Cardiac muscle cell (in vitro differentiated cells and primary cell): Measurements from ENCODE around the gene CCDC138. TPM values are rescaled to one million over a fixed set of nuclear protein-coding genes. Genes with fewer than 3 reads are reported as not detected.

Experiments
- DNase-seq, 2 donors: peaks; one replicate each; pipeline versions ENCODE4 v3.0.0 to v3.0.0-alpha.2; 2010 to 2017; ENCODE audit warnings: low read depth in 1 of 2, low spot score in 1 of 2
- H3K27ac ChIP-seq: fragments of 200-600 bp; sonication (generic); 2 replicates; pipeline ENCODE4 v1.5.1; 2016
- H3K27me3 ChIP-seq: fragments of 200-600 bp; sonication (generic); 2 replicates; pipeline ENCODE4 v1.6.0; 2016; ENCODE audit warnings: control low read depth
- H3K36me3 ChIP-seq: fragments of 200-600 bp; sonication (generic); 2 replicates; pipeline ENCODE4 v1.5.1; 2016; ENCODE audit warnings: control low read depth
- H3K4me1 ChIP-seq: fragments of 200-600 bp; sonication (generic); 2 replicates; pipeline ENCODE4 v1.8.1; 2017; ENCODE audit warnings: low read depth, mild to moderate bottlenecking, mixed run types
- H3K4me3 ChIP-seq: fragments of 200-600 bp; sonication (generic); 2 replicates; pipeline ENCODE4 v1.5.1; 2016; ENCODE audit warnings: mild to moderate bottlenecking
- H3K9me3 ChIP-seq: fragments of 200-600 bp; sonication (generic); 2 replicates; pipeline ENCODE4 v1.5.1; 2017; ENCODE audit warnings: low read depth, mild to moderate bottlenecking, control low read depth
- polyA plus RNA-seq: library from polyadenylated mRNA; unstranded; fragments of >200 nt; fragmentation: Nextera tagmentation; extraction: Ambion mirVana; gene quantifications from 2 replicates; pipeline ENCODE4 v1.2.1, GENCODE V29; 2016
- total RNA-seq: library from RNA; depleted of rRNA; stranded (reverse); fragments of >200 nt; gene quantifications from 2 replicates; pipeline ENCODE4 v1.2.3, GENCODE V29; 2016
- TF ChIP-seq, protein P1 (sequence below): IDR thresholded peaks from 2 replicates; pipeline ENCODE4 v1.5.1; 2012; ENCODE audit warnings: low read depth, mild to moderate bottlenecking, low read length

Gene CCDC138
- total and polyA plus RNA-seq, 2 experiments from 2014 or later: 8.4 to 10.0 TPM

DNA sequence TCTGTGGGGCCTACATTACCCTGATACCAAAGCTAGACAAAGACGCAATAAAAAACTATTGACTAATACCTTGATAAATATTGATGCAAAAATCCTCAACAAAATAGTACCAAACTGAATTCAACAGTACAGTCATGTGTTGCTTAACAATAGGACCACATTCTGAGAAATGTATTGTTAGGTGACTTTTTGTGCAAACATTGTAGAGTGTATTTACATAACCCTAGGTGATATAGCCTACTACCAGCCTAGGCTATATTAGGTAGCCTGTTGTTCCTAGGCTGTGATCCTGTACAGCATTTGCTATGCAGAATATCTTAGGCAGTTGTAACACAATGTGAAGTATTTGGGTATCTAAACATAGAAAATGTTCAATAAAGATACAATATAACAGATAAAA, 36.7 kb downstream of the CCDC138 start:
- Histone ChIP-seq H3K4me1 (no peaks in the 10 kb centered on the region), H3K27me3 (no peaks in the 10 kb centered on the region), H3K27ac (no peak overlapping the region), H3K9me3 (no peaks in the 10 kb centered on the region), H3K4me3 (no peak overlapping the region), H3K36me3 (no peaks in the 10 kb centered on the region)
- no peak for DNase-seq
- TF ChIP-seq, protein P1, sequence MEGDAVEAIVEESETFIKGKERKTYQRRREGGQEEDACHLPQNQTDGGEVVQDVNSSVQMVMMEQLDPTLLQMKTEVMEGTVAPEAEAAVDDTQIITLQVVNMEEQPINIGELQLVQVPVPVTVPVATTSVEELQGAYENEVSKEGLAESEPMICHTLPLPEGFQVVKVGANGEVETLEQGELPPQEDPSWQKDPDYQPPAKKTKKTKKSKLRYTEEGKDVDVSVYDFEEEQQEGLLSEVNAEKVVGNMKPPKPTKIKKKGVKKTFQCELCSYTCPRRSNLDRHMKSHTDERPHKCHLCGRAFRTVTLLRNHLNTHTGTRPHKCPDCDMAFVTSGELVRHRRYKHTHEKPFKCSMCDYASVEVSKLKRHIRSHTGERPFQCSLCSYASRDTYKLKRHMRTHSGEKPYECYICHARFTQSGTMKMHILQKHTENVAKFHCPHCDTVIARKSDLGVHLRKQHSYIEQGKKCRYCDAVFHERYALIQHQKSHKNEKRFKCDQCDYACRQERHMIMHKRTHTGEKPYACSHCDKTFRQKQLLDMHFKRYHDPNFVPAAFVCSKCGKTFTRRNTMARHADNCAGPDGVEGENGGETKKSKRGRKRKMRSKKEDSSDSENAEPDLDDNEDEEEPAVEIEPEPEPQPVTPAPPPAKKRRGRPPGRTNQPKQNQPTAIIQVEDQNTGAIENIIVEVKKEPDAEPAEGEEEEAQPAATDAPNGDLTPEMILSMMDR: no peak

DNA sequence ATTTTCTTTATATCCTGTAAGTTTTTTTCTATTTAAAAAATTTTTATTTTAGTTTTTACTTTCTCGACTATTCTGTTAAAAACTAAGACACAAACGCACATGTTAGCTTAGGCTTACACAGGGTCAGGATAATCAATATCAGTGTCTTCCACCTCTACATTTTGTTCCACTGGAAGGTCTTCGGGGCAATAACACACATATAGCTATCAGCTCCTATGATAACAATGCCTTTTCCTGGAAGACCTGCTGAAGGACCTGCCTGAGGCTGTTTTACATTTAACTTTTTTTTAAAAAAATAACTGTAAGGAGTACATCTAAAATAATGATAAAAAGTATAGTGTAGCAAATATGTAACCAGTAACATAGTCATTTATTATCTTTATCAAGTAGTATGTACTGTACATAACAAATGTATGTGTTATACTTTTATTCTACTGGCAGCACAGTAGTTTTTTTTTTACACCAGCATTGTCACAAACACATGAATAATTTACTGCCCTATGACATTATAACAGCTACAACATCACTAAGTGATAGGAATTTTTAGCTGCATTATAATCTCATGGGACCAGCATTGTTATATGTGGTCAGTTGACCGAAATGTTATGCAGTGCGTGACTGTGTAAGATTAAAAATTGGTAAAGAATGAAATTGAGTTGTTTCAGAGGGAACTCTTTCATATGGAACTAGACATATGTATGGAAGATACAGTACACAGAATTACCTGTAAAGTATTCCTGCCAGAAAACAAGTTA, 37.9 kb downstream of the CCDC138 start:
- H3K27me3 ChIP-seq: no peaks in the 10 kb centered on the region
- no peaks in the 10 kb centered on the region for H3K9me3 ChIP-seq
- no peak overlapping the region for H3K4me3 ChIP-seq
- no peaks in the 10 kb centered on the region for H3K4me1 ChIP-seq
- TF ChIP-seq, protein P1: no peak
- no peaks in the 10 kb centered on the region for H3K36me3 ChIP-seq
- DNase-seq: peak in 1 of 2 donors; percentile 26
- H3K27ac ChIP-seq: no peak overlapping the region

DNA sequence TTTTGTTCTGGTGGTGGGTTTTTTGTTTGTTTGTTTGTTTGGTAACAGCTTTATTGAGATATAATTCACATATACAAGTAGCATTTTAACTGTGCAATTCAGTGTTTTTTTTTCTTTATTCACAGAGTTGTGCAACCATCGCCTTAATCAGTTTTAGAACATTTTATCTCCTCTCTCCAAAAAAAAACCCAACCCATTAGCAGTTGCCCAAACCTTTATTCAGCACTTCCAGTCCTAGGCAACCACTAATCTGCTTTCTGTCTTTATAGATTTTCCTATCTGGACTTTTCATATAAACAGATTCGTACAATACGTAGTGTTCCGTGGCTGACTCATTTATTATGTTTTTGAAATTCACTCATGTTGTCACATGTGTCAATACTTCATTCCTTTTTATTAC, 38.7 kb downstream of the CCDC138 start:
- Histone ChIP-seq H3K36me3 (no peaks in the 10 kb centered on the region), H3K27ac (no peak overlapping the region), H3K9me3 (no peaks in the 10 kb centered on the region), H3K4me1 (no peaks in the 10 kb centered on the region), H3K4me3 (no peak overlapping the region), H3K27me3 (no peaks in the 10 kb centered on the region)
- DNase-seq: peak in 1 of 2 donors; percentile 72
- TF ChIP-seq, protein P1: no peak

DNA sequence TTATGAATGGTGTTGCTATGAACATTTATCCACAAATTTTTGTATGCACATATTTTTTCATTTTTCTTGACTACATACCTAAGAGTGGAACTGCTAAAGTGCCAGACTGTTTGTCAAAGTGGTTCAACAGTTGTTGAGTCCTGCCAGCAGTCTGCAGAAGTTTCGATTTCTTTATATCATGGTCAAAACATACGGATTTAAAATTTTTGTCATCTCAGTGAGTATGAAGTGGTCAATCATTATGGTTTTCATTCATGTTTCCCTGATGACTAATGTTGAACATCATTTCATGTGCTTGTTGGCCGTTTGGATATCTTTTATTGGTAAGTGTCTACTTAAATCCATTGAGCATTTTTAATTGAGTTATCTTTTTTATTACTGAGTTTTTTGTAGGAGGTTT, 39.2 kb downstream of the CCDC138 start:
- Histone ChIP-seq H3K4me3 (no peak overlapping the region), H3K4me1 (no peaks in the 10 kb centered on the region), H3K27me3 (no peaks in the 10 kb centered on the region), H3K27ac (no peak overlapping the region), H3K9me3 (no peaks in the 10 kb centered on the region), H3K36me3 (no peaks in the 10 kb centered on the region)
- DNase-seq: no peak
- TF ChIP-seq, protein P1: no peak

DNA sequence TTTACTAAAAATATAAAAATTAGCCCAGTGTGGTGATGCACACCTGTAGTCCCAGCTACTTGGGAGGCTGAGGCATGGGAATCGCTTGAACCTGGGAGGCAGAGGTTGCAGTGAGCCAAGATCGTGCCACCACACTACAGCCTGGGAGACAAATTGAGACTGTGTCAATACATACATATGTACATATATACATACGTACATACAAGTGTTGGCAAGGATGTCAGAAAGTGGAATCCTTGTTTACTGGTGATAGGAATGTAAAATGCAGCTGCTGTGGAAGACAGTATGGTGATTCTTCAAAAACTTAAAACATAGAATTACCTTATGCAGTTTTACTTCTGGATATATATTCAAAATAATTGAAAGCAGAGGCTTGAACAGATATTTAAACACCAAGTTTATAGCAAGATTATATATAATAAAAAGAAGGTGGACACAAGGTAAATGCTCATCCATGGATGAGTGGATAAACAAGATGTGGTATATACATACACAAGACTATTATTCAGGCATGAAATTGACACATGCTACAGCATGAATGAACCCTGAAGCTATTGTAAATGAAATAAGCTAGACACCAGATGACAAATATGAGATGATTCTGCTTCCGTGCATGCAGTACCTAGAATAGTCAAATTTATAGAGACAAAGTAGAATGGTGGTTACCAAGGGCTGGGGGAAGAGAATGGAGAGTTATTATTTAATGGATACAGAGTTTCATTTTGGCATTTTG, 43.2 kb downstream of the CCDC138 start:
- no peaks in the 10 kb centered on the region for H3K9me3 ChIP-seq
- H3K27me3 ChIP-seq: no peaks in the 10 kb centered on the region
- no peak overlapping the region for H3K4me3 ChIP-seq
- no peak for DNase-seq
- TF ChIP-seq, protein P1: no peak
- no peaks in the 10 kb centered on the region for H3K4me1 ChIP-seq
- no peak overlapping the region for H3K27ac ChIP-seq
- H3K36me3 ChIP-seq: no peaks in the 10 kb centered on the region
